ENCODE results near the gene FBXO9.

The FBXO9 gene

GRCh38 chr6:53065266-53066076, at the start of gene FBXO9:
TSS of gene FBXO9 (plus strand) at chr6:53065404. CDS start at chr6:53065790, 386 bp downstream.
- FAIRE-seq: peak; percentile 67
- DNase-seq (ENCODE audit: insufficient read length, low spot score): peak; percentile 79

GRCh38 chr6:53015486-53015885, 49.7 kb upstream of the FBXO9 start:
- FAIRE-seq (no peak), DNase-seq (ENCODE audit: insufficient read length, low spot score) (no peak)

DNA sequence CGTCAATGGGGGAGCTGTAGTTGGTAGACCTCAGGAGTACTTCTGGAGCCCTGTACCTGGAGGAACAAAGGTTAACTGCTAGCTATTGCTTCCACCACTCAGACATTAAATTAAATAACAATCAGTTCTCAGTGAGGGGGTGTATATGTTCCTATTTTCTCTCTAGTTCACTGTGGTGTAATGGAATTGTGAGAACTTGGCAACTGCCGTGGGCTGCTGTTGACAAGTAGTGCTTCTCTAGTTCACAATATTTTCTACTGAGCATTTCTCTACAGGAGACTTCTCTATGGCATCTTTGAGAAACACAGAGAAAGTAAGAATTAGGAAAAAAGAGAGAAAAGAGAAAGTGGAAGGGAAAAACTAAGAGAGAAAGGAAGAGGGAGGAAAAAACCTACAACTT, 46.8 kb upstream of the FBXO9 start:
- DNase-seq (ENCODE audit: insufficient read length, low spot score) (no peak), FAIRE-seq (no peak)

GRCh38 chr6:53020005-53020744, 45.0 kb upstream of the FBXO9 start:
- DNase-seq (ENCODE audit: insufficient read length, low spot score): no peak
- no peak for FAIRE-seq

- no peak for FAIRE-seq
These were observed 41.9 kb upstream of the FBXO9 start for GRCh38 chr6:53023323-53023722.

DNA sequence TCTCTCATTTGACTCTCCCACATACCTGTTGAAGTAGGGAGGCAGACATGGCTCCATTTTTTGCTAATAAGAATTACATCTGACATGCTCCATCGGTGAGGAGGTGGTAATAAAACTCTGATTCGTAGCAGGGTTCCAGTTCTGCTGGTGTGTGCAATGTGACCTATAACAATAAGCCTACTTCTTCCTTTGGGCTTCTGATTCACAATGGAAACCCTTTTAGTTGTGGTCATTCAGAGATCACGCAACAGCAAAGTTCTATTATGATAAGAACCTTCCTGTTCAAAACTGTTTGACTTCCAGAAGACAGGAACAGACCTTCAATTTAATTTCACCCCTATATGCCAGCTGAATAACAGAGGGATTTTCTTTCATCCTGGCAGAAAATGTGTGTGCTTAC, 38.7 kb upstream of the FBXO9 start:
- FAIRE-seq (no peak), DNase-seq (ENCODE audit: insufficient read length, low spot score) (no peak)

More at GRCh38 chr6:53023323-53023722, 41.9 kb upstream of the FBXO9 start:
- DNase-seq (ENCODE audit: insufficient read length, low spot score): no peak

DNA sequence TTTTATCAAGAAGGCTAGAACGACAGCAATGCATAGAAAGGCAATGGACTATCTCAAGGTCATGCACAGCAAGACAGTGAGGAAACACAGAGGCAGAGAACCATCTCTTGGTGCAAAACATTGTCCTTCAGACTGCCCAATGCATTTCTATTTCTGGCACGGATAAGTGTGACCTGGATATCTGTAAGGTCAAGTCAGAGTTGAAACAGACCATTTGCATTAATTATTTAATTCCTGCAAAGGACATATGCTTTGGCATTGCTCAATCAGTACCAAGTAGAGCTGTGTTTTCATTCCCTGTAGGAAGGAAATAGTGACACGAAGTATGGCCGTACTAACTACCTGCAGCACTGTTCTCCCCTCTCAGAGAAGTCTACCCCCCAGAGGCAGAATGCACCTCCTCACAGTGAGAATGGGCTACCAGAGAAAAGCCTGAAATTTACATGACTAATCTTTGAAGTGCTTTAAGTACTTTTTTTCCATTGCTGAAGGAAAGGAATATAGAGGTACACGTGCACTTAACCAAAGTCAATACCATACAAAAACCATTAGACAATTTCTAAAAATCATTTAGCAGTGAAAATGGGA, 38.0 kb upstream of the FBXO9 start:
- FAIRE-seq: no peak
- no peak for DNase-seq (ENCODE audit: insufficient read length, low spot score)

- FAIRE-seq (no peak), DNase-seq (ENCODE audit: insufficient read length, low spot score) (no peak)
These were observed 36.7 kb upstream of the FBXO9 start for GRCh38 chr6:53028467-53028866.

- no peak for FAIRE-seq
- DNase-seq (ENCODE audit: insufficient read length, low spot score): no peak
These were observed 35.9 kb upstream of the FBXO9 start for GRCh38 chr6:53029257-53029656.

- no peak for DNase-seq (ENCODE audit: insufficient read length, low spot score)
- no peak for FAIRE-seq
These were observed 35.4 kb upstream of the FBXO9 start for GRCh38 chr6:53029761-53030160.

GRCh38 chr6:53031281-53031680, 33.9 kb upstream of the FBXO9 start:
- DNase-seq (ENCODE audit: insufficient read length, low spot score) (no peak), FAIRE-seq (no peak)

DNA sequence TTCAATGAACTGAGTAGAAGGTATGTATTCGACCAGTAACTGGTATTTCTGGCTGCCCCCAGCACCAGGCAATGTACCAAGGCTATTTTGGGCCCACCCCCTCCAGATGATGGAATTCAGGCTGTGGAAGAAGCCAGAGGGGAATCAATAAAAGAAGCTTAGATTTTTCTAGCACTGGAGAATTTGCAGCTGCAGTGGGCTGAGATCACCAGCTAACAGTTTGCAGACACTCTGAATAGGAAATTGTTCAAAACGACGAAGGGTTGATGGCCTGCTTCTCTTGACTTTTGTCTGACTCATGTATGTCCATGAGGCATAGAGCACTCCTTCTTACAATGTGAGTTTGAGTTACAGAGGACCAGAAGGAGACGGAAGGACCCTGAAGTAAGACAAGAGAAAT, 32.4 kb upstream of the FBXO9 start:
- FAIRE-seq: no peak
- DNase-seq (ENCODE audit: insufficient read length, low spot score): no peak

DNA sequence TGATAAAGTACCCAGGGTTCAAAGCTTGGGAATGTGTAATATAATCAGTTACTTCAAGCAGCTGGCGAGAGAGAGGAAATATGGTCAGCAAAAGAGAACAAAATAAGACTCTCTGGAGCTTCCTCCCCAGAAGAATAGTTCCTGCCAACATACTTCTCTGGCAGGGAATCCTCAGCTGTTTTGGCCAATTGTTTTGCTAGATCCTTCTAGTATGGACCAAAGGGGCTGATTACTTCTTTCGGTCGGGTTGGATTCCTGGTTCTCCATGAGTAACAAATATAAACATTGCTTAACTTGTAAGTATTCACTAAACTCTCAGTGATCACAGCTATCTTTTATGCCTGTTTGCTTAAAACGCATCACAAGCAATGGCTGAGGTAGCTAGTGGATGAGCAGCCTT, 31.4 kb upstream of the FBXO9 start:
- FAIRE-seq: peak; percentile 26
- no peak for DNase-seq (ENCODE audit: insufficient read length, low spot score)

- DNase-seq (ENCODE audit: insufficient read length, low spot score): no peak
- FAIRE-seq: peak; percentile 71
These were observed 29.5 kb upstream of the FBXO9 start for GRCh38 chr6:53035549-53036213.

GRCh38 chr6:53038141-53038540, 27.1 kb upstream of the FBXO9 start:
- DNase-seq (ENCODE audit: insufficient read length, low spot score) (no peak), FAIRE-seq (no peak)

- DNase-seq (ENCODE audit: insufficient read length, low spot score) (no peak), FAIRE-seq (no peak)
These were observed 26.6 kb upstream of the FBXO9 start for GRCh38 chr6:53038596-53038995.

DNA sequence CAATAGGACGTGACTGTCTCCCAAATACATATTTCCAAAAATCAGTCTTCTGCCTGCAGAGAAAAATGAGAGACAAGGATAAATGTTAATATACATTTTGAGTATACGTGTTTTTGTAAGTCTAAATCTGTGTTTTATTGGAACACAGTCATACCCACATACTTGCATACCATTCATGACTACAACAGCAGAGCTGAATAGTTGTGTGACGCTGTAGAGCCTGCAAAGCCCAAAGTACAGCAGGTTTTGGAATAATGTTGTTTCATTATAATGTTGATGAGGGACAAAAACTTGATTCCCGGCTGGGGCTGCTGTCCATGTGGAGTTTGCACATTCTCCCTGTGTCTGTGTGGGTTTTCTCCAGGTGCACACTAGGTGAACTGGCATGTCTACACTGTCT, 23.8 kb upstream of the FBXO9 start:
- DNase-seq (ENCODE audit: insufficient read length, low spot score): no peak

DNA sequence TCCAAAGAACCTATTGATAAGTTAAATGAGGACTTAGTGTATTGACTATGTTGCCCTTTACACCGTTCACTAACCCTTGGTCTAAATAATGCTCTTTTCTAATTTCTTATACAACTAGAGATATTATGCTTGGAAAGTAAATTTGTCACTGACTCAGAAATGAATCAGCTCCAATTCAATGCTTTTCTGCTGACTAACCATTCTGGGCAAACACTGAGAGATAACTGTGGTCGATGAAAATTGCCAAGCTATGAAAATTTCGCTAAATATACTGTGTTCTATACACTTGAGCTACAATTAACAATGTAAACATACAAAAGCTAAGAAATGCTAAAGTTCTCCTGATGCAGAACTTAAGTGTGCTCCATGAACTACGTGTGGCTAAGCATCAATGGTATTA, 23.1 kb upstream of the FBXO9 start:
- DNase-seq (ENCODE audit: insufficient read length, low spot score): peak; percentile 44
- FAIRE-seq: no peak

More for the DNA sequence above, 23.8 kb upstream of the FBXO9 start:
- peak; percentile 64 for FAIRE-seq

DNA sequence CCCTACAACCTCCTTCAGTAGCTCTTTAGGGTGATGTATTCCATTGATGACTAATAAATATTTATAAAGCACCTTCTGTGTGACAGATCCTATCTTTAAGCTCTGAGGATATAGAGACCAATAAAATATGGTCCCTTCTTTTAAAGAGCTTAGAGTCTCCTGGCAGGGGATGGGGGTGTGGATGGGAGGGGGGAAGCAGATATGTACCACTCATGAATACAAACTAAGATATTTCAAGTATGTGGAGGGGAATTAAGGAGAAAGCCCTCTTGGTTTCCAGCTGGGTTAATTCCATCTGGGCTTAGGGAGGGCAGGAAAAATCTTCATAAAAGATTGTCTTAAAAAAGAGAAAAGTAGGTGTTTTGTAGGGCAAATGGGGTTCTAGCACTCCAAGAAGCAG, 21.6 kb upstream of the FBXO9 start:
- FAIRE-seq (no peak), DNase-seq (ENCODE audit: insufficient read length, low spot score) (peak; percentile 47)

DNA sequence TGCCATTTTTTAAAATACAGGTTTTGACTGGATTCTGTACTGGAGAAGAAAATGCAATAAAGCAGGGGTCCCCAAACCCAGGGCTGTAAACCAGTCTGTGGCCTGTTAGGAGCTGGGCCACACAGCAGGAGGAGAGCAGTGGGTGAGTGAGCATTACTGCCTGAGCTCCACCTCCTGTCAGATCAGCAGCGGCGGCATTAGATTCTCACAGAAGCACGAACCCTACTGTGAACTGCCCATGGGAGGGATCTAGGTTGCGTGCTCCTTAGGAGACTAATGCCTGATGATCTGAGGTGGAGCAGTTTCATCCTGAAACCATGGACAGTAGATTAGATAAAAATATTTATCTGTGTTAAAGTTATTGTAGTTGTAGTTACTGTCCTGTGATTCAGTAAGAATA, 21.1 kb upstream of the FBXO9 start:
- no peak for DNase-seq (ENCODE audit: insufficient read length, low spot score)
- peak; percentile 44 for FAIRE-seq

DNA sequence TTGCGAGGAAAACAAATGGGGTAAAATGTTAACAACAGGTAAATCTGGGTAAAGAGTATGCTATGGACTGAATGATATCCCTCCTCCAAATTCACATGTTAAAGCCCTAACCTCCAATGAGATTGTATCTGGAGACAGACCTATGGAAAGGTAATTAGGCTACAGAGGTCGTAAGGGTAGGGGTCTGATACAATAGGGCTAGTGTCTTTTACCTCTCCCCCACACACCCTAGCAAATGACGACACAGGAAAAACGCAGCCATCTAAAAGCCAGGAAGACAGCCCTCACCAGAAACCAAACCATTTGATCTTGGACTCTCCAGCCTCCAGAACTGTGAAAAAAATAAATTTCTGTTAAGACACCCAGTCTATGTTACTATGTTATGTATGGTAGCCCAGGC, 20.6 kb upstream of the FBXO9 start:
- no peak for FAIRE-seq
- DNase-seq (ENCODE audit: insufficient read length, low spot score): no peak
